ENCODE data around the gene PLK5.
"Not testable (repeated sequence)": the region's sequence is repeated elsewhere in the genome, so short reads cannot be mapped to it uniquely, and the experiment has no call there.

GRCh38 chr19:1519802-1520201 is 4.1 kb upstream of the PLK5 start:
- TF ChIP-seq POLR2A, CTCF (IDR thresholded peaks at IDR 0.05): not testable (repeated sequence)
